DND-41 (cell line): ENCODE results near the gene GLRX.

Experiments used
- ATAC-seq: fragments of 200-7000 bp; cut with Tn5 transposase; 3 replicates; pipeline ENCODE4 v1.9.1; 2021; ENCODE audit warnings: low read depth; ENCODE audit not compliant: insufficient read depth
- DNase-seq: peaks from one replicate; pipeline ENCODE4 v3.0.0-alpha.2; 2020
- H2AFZ ChIP-seq: 2 replicates; pipeline ENCODE4 v1.6.0; 2012; ENCODE audit warnings: low read depth, low read length
- H3K27ac ChIP-seq: 2 replicates; pipeline ENCODE4 v1.5.1; 2012; ENCODE audit warnings: low read length, inconsistent platforms
- H3K27me3 ChIP-seq: fragments of 200-600 bp; sonication (generic); 2 replicates; pipeline ENCODE4 v1.6.0; 2012; ENCODE audit warnings: low read length, mild to moderate bottlenecking, inconsistent platforms; ENCODE audit not compliant: insufficient read depth, poor library complexity
- H3K36me3 ChIP-seq: 2 replicates; pipeline ENCODE4 v1.5.1; 2012; ENCODE audit warnings: low read length, inconsistent platforms; ENCODE audit not compliant: insufficient read depth
- H3K4me1 ChIP-seq: 2 replicates; pipeline ENCODE4 v1.5.1; 2012; ENCODE audit warnings: mild to moderate bottlenecking, low read length; ENCODE audit not compliant: insufficient read depth
- H3K4me2 ChIP-seq: 2 replicates; pipeline ENCODE4 v1.6.0; 2012; ENCODE audit warnings: mild to moderate bottlenecking, moderate library complexity, low read length, inconsistent platforms; ENCODE audit not compliant: insufficient read depth
- H3K4me3 ChIP-seq, 2 experiments: fragments of 200-600 bp in 1 of 2; shearing (Covaris generic) in 1 of 2; 2 replicates each; pipeline ENCODE4 v1.5.1; 2012 to 2016; ENCODE audit warnings: inconsistent platforms in 2 of 2, low read length in 2 of 2, mild to moderate bottlenecking in 2 of 2, low read depth in 1 of 2, moderate library complexity in 1 of 2
- H3K79me2 ChIP-seq: 2 replicates; pipeline ENCODE4 v1.6.0; 2012; ENCODE audit warnings: low read length, inconsistent platforms; ENCODE audit not compliant: insufficient read depth
- H3K9ac ChIP-seq: 2 replicates; pipeline ENCODE4 v1.6.0; 2012; ENCODE audit warnings: low read depth, mild to moderate bottlenecking, inconsistent platforms, low read length, moderate library complexity
- H3K9me3 ChIP-seq: 2 replicates; pipeline ENCODE4 v1.5.1; 2012; ENCODE audit warnings: low read length, moderate library complexity, mild to moderate bottlenecking, inconsistent platforms; ENCODE audit not compliant: insufficient read depth, severe bottlenecking
- H4K20me1 ChIP-seq: 2 replicates; pipeline ENCODE4 v1.6.0; 2012; ENCODE audit warnings: low read length; ENCODE audit not compliant: insufficient read depth
- CTCF ChIP-seq: IDR thresholded peaks from 2 replicates; pipeline ENCODE4 v1.5.1; 2012; ENCODE audit warnings: borderline replicate concordance, low read length, moderate library complexity, mild to moderate bottlenecking; ENCODE audit not compliant: poor library complexity, severe bottlenecking; ENCODE audit errors: extremely low read depth
- EZH2 ChIP-seq: IDR thresholded peaks from 3 replicates; pipeline ENCODE4 v1.6.1; 2012; ENCODE audit warnings: borderline replicate concordance, low read depth, mild to moderate bottlenecking, moderate library complexity, low read length, inconsistent platforms; ENCODE audit not compliant: severe bottlenecking

The GLRX gene

GRCh38 chr5:95810305-95811125 lies 12.0 kb downstream of the GLRX start:
- peaks cover 55% of the 10 kb centered on the region for H3K36me3 ChIP-seq
- peaks cover 17% of the 10 kb centered on the region for H3K79me2 ChIP-seq
- no peak overlapping the region for H3K4me3 ChIP-seq
- no peak for DNase-seq
- H3K4me2 ChIP-seq = no peak overlapping the region
- no peak overlapping the region for H2AFZ ChIP-seq
- H3K9ac ChIP-seq = no peak overlapping the region; the same call in 1 of the 2 replicates
- peak overlapping the region; percentile 55 for H3K27ac ChIP-seq
- no peaks in the 10 kb centered on the region for H3K9me3 ChIP-seq
- no peak for ATAC-seq
- peaks cover 57% of the 10 kb centered on the region for H3K4me1 ChIP-seq
- H4K20me1 ChIP-seq = peaks cover 9% of the 10 kb centered on the region; the same call in 1 of the 2 replicates
- no peaks in the 10 kb centered on the region for H3K27me3 ChIP-seq
- TF ChIP-seq CTCF (no peak), EZH2 (no peak)

DNA sequence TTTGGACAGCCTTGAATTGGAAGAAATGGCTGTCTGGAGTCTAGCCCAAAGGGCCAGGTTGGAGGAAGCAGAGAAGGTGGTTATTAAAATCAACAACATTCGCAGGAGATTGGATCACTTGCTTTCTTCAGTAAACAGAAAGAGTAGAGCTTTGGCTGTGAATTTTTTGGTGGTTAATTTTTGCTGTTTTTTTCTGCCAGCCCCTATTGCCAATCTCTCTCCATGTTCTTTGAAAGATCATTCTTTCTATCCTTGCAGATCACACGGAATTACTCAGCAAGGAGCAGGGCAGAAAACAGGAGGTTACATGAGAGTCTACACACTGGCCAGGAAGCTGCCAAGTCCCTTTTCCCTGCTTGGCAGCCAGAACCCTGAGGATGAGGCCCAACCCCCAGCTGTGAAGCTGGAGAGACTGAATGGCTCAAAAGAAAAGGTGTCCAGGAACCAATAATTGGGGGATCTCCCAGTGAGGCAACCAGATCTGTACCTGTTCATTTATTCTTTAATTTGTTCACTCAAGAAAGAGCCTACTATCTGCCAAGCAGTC lies 13.0 kb downstream of the GLRX start:
- H2AFZ ChIP-seq = peak overlapping the region; percentile 22; the same call in 1 of the 2 replicates

GRCh38 chr5:95808686-95809413 lies 13.7 kb downstream of the GLRX start:
- Histone ChIP-seq H3K4me3 (peak overlapping the region in 1 of 2 experiments; percentile 25; a peak in 2 of 4 replicates), H2AFZ (peak overlapping the region; percentile 22; the same call in 1 of the 2 replicates)

More for the DNA sequence above, 13.0 kb downstream of the GLRX start:
- Histone ChIP-seq H3K4me3 (peak overlapping the region in 1 of 2 experiments; percentile 23; a peak in 2 of 4 replicates), H3K4me2 (peak overlapping the region; percentile 53), H3K79me2 (peaks cover 7% of the 10 kb centered on the region; the same call in 1 of the 2 replicates), H3K36me3 (peaks cover 45% of the 10 kb centered on the region), H4K20me1 (peaks cover 7% of the 10 kb centered on the region; the same call in 1 of the 2 replicates), H3K9ac (peak overlapping the region; percentile 34), H3K9me3 (no peaks in the 10 kb centered on the region), H3K27me3 (no peaks in the 10 kb centered on the region), H3K27ac (peak overlapping the region; percentile 51), H3K4me1 (peaks cover 51% of the 10 kb centered on the region)
- no peak for ATAC-seq
- TF ChIP-seq EZH2 (no peak), CTCF (no peak)
- no peak for DNase-seq

More at GRCh38 chr5:95808686-95809413, 13.7 kb downstream of the GLRX start:
- peaks cover 2% of the 10 kb centered on the region; the same call in 1 of the 2 replicates for H3K79me2 ChIP-seq
- peak overlapping the region; percentile 53 for H3K4me2 ChIP-seq
- H4K20me1 ChIP-seq = 0 out of 2 replicates have a peak, but pooled peaks cover 4% of the 10 kb centered on the region
- no peaks in the 10 kb centered on the region for H3K27me3 ChIP-seq
- ATAC-seq (peak; percentile 100), DNase-seq (peak; percentile 91)
- peak overlapping the region; percentile 65 for H3K27ac ChIP-seq
- TF ChIP-seq CTCF = no peak
- TF ChIP-seq EZH2 = no peak
- H3K9ac ChIP-seq = peak overlapping the region; percentile 34
- H3K36me3 ChIP-seq = peaks cover 38% of the 10 kb centered on the region
- H3K9me3 ChIP-seq = no peaks in the 10 kb centered on the region
- H3K4me1 ChIP-seq = peaks cover 46% of the 10 kb centered on the region
